Measurements from ENCODE around the gene UBE3D. TPM values are rescaled to one million over a fixed set of nuclear protein-coding genes. Genes with fewer than 3 reads are reported as not detected.

UBE3D gene
- total RNA-seq, 1 experiment from 2014 or later: 38.0 TPM

DNA sequence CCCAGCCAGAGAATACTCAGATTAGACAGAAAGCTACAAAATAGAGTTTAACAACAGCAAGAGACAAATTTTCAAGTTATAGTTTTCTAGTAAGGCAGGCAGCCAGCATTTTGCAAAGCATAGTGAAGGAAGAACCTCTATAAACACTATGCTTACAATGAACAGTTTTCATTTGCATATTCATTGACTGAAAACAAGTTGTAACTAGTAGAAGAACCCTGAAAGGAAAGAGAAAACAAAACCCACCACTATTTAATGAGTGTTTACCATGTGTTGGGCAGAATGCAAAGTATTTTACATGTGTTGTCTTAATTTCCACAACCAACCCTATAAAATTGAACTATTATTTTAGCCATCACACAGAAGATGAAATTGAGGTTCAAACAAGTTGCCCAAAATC lies 196.1 kb downstream of the UBE3D start:
- ChIA-PET CTCF (no interaction called here), POLR2A (ENCODE audit: low non-redundant PET) (no interaction called here)
- no TSS peak for BruUV-seq (replicated peaks)
- no peaks in the 10 kb centered on the region for H3K27me3 ChIP-seq (replicated peaks; ENCODE audit: insufficient read depth, low read depth, low read length, poor library complexity)
- H3K4me1 ChIP-seq (ENCODE audit: insufficient read depth, low read length, poor library complexity, severe bottlenecking): no peaks in the 10 kb centered on the region
- no peaks in the 10 kb centered on the region for H3K36me3 ChIP-seq (ENCODE audit: insufficient read depth, low read length, poor library complexity, severe bottlenecking)
- H3K4me3 ChIP-seq (ENCODE audit: low read depth, low read length, poor library complexity, severe bottlenecking): no peak overlapping the region
- TF ChIP-seq EZH2 (IDR thresholded peaks at IDR 0.05; ENCODE audit: borderline replicate concordance, low read depth, low read length, poor library complexity, severe bottlenecking): no peak
- TF ChIP-seq, protein P1, sequence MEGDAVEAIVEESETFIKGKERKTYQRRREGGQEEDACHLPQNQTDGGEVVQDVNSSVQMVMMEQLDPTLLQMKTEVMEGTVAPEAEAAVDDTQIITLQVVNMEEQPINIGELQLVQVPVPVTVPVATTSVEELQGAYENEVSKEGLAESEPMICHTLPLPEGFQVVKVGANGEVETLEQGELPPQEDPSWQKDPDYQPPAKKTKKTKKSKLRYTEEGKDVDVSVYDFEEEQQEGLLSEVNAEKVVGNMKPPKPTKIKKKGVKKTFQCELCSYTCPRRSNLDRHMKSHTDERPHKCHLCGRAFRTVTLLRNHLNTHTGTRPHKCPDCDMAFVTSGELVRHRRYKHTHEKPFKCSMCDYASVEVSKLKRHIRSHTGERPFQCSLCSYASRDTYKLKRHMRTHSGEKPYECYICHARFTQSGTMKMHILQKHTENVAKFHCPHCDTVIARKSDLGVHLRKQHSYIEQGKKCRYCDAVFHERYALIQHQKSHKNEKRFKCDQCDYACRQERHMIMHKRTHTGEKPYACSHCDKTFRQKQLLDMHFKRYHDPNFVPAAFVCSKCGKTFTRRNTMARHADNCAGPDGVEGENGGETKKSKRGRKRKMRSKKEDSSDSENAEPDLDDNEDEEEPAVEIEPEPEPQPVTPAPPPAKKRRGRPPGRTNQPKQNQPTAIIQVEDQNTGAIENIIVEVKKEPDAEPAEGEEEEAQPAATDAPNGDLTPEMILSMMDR (conservative IDR thresholded peaks at IDR 0.05; ENCODE audit: low read depth, low read length): no peak
- no peak overlapping the region for H3K27ac ChIP-seq (ENCODE audit: low read depth, low read length, poor library complexity, severe bottlenecking)
- intact Hi-C loops (cut with micrococcal nuclease; ENCODE audit: unreplicated experiment): no loop called here
- no peak for DNase-seq (ENCODE audit: low spot score)
- no peaks in the 10 kb centered on the region for H3K9me3 ChIP-seq (ENCODE audit: low read depth, low read length, poor library complexity, severe bottlenecking)

DNA sequence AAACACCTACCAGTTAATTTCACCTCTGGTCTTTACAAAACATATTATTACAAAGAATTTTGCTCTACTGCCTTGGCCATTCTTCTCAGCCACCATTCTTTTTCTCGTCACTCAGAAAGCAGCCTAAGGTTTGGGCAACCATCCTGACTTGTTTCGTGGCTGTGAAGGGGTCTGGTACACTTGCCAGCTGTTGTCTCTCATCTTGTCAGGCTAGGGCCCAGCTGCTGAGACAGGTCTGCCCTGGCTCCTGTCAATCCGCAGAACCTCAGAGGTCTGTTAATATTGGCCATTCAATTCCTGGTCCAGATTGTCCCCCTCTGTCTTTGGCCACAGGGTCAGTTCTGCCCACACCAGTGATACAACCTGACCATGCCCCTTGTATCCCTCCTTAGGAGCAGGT lies 197.7 kb downstream of the UBE3D start:
- Histone ChIP-seq H3K27me3 (replicated peaks; ENCODE audit: insufficient read depth, low read depth, low read length, poor library complexity) (no peaks in the 10 kb centered on the region), H3K36me3 (ENCODE audit: insufficient read depth, low read length, poor library complexity, severe bottlenecking) (no peaks in the 10 kb centered on the region), H3K27ac (ENCODE audit: low read depth, low read length, poor library complexity, severe bottlenecking) (no peak overlapping the region), H3K4me1 (ENCODE audit: insufficient read depth, low read length, poor library complexity, severe bottlenecking) (no peaks in the 10 kb centered on the region), H3K4me3 (ENCODE audit: low read depth, low read length, poor library complexity, severe bottlenecking) (no peak overlapping the region), H3K9me3 (ENCODE audit: low read depth, low read length, poor library complexity, severe bottlenecking) (no peaks in the 10 kb centered on the region)
- BruUV-seq (replicated peaks): no TSS peak
- no peak for DNase-seq (ENCODE audit: low spot score)
- CTCF ChIA-PET: no interaction called here
- intact Hi-C loops (cut with micrococcal nuclease; ENCODE audit: unreplicated experiment): no loop called here
- TF ChIP-seq EZH2 (IDR thresholded peaks at IDR 0.05; ENCODE audit: borderline replicate concordance, low read depth, low read length, poor library complexity, severe bottlenecking): no peak
- TF ChIP-seq, protein P1 (conservative IDR thresholded peaks at IDR 0.05; ENCODE audit: low read depth, low read length): no peak
- POLR2A ChIA-PET (ENCODE audit: low non-redundant PET): no interaction called here

DNA sequence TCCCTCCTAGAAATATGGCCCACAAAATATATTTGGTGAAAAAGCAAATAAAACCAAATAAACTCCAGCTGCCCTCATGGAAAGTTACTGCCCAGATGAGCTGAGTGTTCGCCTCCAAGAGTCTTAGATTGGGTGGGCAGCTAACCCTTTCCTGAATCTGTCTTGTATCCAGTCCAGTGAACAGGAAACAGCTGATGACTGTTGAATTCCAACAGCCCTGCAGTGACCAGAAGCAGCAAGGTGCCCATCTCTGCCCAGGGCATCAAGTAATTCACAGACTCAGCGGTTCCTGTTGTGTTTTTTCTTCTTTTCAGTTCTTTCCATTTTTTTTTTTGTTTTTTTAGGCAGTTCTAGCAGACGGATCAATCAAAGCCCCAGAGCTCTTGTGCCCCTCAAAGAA lies 199.2 kb downstream of the UBE3D start:
- intact Hi-C loops (cut with micrococcal nuclease; ENCODE audit: unreplicated experiment): no loop called here
- ChIA-PET POLR2A (ENCODE audit: low non-redundant PET) (no interaction called here), CTCF (no interaction called here)
- H3K36me3 ChIP-seq (ENCODE audit: insufficient read depth, low read length, poor library complexity, severe bottlenecking): no peaks in the 10 kb centered on the region
- no peak for DNase-seq (ENCODE audit: low spot score)
- H3K9me3 ChIP-seq (ENCODE audit: low read depth, low read length, poor library complexity, severe bottlenecking): no peaks in the 10 kb centered on the region
- no peaks in the 10 kb centered on the region for H3K27me3 ChIP-seq (replicated peaks; ENCODE audit: insufficient read depth, low read depth, low read length, poor library complexity)
- no peak overlapping the region for H3K4me3 ChIP-seq (ENCODE audit: low read depth, low read length, poor library complexity, severe bottlenecking)
- H3K27ac ChIP-seq (ENCODE audit: low read depth, low read length, poor library complexity, severe bottlenecking): no peak overlapping the region
- H3K4me1 ChIP-seq (ENCODE audit: insufficient read depth, low read length, poor library complexity, severe bottlenecking): no peaks in the 10 kb centered on the region
- TF ChIP-seq, protein P1 (conservative IDR thresholded peaks at IDR 0.05; ENCODE audit: low read depth, low read length): no peak
- TF ChIP-seq EZH2 (IDR thresholded peaks at IDR 0.05; ENCODE audit: borderline replicate concordance, low read depth, low read length, poor library complexity, severe bottlenecking): no peak
- no TSS peak for BruUV-seq (replicated peaks)
